HG03571 (cell line): Measurements from ENCODE around the gene SPG21.

ENCODE experiments used
- ATAC-seq: cut with Tn5 transposase; IDR thresholded peaks from one replicate; pipeline ENCODE4 v1.9.1; 2021; ENCODE audit not compliant: unreplicated experiment

SPG21 gene

DNA sequence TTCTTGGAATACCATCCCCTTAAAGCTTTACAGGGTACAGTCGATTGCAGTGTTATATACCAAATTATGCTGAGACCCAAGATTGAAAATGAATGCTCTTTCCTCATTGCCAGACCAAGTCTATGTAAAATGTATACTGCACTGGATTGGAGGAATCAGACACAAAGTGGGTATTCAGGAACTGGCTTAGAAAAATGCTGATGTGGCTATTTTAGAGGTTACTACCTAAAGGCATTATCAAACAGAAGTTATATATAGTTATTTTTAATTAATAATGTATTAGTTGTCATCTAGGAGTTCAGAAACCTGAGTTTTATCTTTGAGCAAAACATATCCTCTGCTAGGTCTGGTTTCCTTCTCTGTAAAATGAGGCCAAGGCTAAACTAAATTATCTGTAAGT lies 3.6 kb upstream of the SPG21 start:
- ATAC-seq: no peak

DNA sequence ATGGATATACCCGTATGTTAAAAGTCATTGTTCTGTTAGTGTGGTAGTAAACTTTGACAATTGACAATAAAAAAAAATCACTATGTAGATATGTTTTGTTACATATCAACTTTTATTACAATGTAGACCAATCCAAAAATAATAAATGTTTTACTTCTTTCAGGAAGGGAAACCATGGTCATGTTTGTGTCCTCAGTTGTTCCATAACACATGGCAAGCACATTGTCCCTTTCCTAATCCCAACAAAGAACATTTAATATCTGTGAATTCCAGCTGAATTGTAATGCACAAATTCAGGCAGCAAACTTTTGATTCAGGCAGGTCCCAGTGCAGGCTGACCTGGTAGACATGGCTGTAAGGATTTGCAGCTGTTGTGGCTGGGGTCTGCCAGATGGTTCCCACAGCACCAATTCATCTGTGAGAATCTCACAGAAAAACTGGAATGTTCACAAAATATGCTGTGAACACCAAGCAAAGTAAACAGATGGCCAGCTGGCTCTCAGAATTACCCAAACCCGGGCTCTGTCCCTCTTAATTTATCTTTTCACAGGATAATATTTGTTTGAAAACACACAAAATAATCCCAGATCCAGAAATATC lies 1.9 kb upstream of the SPG21 start:
- ATAC-seq: no peak

DNA sequence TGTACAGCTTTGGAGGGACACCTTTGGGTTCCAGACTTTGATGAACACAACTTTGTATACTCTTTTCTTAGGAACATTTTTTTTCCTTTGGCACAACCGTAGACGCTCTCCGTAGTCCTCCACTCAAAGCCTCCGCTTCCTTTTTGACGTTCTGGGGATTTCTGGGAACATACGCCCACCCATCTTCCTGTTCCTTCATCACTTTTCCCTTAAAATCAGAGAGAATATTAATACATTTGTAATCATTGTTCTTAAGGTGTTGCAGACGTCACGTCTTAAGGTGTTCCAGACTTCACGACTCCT lies 405 bp upstream of the SPG21 start:
- ATAC-seq: no peak

DNA sequence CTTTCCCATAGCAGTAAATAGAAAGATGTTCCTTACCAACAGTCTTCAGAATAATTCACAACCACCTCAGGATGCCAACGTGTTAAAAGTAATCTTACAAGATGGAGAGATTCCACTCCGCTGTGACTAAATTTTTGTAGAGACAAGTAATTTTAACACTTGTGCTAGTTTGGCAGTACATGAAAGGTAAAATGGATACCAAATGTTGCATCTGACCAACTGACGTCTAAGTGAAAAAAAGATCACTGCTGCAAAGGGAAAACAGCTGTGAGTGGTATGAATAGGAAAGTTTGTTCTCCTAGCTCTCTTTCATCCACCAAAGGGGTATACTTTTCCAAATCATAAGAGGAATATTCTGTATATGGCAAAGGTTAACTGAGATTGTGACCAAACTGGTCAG lies 2.6 kb downstream of the SPG21 start:
- ATAC-seq: no peak

DNA sequence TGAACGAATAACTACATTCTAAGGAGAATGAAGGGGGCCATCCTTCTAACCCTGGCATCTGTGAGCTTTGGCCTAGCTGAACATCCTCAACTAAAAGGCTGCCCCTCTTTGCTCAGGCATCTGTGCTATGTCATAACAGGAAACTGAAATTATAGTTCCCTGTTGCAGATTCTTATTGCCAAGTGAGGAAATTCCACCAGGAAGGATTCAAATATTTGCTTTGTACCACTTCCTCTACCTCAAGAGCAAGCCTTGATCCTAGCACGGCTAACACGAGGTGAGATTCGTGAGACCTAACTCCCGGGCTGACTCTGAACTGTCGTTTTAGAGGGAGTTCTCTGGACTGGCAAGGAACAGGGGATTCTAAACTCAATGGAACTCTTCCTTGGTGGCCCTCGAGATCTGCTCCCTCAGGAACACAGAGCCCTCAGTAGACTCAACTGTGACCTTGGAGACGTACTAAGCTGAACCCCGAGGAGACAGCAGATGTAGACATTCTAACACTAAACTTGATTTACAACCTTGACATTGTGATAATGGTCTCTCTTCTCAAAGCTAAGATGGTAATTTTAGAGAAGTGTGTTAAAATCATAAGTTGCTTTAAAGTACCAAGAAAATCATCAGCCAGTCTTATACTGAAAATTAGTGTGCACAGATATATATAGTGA lies 4.2 kb downstream of the SPG21 start:
- ATAC-seq: no peak

DNA sequence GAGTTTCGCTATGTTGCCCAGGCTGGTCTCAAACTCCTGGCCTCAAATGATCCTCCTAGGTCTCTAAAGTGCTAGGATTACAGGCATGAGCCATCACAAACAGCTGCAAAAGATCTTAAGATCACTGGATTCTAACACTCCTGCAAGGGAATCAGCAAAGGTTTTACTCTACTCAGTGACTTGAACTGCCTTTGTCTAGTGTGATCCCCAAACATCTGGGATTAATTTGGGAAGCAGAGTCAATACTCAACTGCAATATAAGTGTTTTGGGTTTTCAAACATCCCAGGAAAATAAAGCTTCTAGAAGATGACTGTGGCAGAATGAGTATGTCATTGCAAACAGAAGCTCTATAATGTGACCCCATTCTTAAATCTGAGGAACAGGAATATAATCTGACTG lies 7.2 kb downstream of the SPG21 start:
- ATAC-seq: no peak

DNA sequence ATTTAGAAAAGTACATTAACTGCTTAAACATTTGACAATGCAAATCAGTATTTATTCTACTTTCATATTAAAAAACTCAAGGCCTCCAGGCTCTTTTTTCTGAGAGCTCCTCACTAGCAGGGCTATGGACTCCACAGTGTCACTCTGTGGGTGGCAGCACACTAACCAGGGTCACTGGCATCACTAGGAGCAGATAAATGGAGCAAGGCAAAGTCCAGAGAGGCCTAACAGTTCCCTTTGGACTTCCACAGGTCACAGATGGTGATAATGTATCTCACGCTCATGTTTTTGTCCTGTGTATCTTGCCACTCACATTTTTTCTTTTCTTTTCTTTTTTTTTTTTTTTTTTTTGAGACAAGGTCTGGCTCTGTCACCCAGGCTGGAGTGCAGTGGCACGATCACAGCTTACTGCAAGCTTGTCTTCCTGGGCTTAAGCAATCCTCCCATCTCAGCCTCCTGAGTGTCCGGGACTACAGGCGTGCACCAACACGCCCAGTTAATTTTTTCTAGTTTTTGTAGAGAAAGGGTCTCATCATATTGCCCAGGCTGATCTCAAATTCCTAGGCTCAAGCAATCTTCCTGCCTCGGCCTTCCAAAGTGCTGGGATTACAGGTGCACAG lies 7.8 kb downstream of the SPG21 start:
- ATAC-seq: no peak

DNA sequence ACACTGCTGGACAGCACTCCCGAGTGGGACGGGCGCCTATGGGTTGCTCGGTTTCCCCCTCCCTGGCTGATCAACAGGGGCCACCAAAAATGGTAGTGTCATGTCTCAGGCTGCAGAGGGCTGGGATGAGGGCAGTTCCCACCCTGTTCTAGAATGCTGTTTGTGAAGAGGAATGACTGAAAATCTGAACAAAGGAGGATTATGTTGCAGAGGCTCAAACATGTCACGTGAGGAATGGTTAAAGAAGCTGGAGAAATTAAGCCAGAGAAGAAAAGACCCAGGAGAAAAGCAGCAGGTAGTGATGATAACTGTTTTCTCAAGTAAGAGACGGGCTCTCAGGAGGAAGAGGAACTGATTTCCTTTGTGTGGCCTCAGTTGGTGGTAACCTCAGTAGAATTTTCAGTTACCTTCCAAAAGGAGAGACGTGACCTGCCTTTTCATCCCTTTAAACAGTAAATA lies 10.4 kb downstream of the SPG21 start:
- ATAC-seq: no peak

DNA sequence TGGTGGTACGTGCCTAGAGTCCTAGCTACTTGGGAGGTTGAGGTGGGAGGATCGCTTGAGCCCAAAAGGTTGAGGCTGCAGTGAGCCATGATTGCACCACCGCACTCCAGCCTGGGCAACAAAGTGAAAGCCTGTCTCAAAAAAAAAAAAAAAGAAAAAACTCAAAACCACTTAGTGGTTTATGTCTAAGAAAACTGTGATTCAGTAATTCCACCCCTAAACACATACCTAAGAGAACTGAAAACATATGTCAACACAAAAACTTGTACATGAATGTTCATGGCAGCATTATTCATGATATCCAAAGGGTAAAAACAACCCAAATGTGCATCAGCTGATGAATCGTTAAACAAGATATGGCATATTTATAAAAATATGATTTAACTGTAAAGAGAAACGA lies 14.3 kb downstream of the SPG21 start:
- ATAC-seq: no peak

DNA sequence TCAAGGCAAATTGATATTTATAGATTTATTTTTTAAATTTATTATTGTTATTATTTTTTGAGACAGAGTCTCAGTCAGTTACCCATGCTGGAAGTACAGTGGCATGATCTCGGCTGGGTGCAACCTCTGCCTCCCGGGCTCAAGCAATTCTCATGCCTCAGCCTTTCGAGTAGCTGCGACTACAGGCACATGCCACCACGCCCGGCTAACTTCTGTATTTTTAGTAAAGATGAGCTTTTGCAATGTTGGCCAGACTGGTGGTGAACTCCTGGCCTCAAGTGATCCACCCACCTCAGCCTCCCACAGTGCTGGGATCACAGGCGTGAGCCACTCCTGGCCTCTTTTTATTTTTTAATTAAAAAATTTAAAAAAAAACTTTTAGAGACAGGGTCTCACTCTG lies 19.0 kb downstream of the SPG21 start:
- ATAC-seq: no peak

DNA sequence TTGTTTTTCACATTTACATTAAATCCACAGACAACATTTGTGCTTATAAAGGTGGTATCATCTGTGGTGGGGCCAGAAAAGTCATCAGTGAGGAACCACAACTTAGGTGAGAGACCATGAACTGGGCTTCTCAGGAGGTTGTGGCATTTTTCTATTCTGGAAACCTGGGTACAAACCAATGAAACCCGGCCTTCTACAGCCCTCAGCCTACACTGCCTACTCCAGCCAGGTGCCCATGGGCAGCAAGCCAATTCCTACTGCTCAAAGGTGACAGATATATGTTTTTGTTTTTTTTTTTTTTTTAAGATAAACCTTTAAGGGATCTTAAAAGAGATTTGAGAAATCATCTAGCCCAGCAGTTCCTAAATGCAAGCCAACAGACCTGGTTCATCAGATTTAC lies 20.3 kb downstream of the SPG21 start:
- no peak for ATAC-seq

DNA sequence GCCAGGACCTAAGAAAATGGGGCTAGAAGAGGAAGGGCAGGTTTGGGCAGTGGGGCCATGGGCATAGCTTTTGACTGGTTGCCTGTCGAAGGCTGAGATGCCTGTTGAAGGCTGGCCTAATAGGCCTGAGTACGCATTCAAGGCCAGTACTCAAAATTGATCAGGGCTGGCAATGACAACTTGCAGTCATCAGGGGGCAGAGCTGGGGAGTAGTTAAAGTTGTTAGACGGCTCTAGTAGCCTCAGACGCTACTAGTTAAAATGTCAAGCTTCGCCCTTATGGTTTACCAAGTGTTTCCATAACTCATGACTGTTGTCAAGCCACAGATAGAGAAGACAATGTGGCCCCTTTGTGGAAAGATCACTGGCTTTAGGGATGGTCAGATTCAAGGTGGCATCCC lies 28.7 kb downstream of the SPG21 start:
- no peak for ATAC-seq

DNA sequence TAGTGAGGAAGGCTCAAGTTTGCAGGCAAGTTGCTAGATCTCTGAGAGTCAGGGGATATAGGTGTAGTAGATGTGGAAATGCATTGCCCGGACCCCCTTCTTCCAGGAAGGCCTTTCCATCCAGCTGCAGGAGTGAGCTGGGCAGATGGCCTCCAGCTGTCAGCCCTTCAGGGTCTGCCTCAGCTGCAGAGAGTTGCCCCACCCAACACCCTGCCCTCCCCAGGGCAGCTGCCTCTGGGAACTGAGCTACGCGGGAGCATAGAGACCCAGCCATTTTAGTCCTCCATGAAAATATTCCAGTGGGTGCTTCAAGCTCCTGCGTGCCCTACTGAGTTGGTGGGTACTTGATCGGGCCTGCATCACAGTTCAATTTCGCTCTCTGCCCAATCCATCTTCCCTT lies 29.6 kb downstream of the SPG21 start:
- ATAC-seq: no peak

DNA sequence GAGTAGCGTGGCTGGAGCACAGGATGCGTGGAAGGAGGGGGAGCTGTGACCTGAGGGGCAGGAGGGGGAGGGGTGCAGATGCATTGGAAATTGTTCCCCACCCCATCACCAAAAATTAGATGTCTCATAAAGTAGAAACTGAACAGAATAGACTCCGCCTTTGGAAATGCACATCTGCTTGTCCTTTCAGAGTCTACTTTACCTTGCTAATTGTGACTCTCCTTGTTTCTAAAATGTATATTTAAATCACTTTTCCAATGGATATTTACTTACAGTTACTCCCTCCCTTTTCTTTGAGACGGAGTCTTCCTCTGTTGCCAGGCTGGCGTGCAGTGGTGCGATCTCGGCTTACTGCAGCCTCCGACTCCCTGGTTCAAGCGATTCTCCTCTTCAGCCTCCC lies 30.6 kb downstream of the SPG21 start:
- ATAC-seq: no peak

DNA sequence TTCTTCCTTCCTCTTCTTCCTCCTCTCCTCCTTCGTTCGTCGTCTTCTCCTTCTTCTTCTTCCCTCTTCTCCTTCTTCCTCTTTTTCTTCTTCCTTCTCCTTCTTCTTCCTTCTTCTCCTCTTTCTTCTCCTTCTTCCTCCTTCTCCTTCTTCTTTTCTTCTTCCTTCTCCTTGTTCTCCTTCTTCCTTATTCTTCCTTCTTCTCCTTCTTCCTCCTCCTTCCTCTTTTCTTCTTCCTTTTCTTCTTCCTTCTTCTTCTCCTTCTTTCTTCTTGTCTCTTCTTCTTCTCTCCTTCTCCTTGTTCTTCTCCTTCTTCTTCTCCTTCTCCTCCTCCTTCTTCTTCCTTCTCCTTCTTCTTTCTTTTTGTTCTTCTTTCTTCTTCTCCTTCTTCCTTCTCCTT lies 35.3 kb downstream of the SPG21 start:
- no peak for ATAC-seq

DNA sequence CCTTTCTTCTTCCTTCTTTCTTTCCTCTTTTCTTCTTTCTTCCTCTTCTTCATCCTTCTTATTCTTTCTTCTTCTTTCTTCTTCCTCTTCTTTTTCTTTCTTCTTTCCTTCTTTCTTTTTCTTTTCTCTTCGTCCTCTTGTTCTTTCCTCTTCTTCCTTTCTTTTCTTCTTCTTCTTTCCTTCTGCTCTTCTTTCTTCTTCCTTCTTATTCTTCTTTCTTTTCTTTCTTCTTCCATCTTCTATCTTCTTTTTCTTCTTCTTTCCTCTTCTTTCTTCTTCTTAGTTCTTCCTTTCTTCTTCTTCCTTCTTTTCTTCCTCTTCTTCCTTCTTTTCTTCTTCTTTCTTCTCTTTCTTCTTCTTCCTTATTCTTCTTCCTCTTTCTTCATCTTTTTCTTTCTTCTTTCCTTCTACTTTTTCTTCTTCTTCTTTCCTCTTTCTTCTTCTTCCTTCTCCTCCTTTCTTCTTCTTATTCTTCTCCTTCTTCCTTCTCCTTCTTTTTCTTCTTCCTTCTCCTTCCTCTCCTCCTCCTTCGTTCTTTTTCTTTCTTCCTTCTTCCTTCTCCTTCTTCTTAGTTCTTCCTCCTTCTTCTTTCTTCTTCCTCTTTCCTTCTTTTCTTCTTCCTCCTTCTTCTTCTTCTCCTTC lies 37.8 kb downstream of the SPG21 start:
- no peak for ATAC-seq

DNA sequence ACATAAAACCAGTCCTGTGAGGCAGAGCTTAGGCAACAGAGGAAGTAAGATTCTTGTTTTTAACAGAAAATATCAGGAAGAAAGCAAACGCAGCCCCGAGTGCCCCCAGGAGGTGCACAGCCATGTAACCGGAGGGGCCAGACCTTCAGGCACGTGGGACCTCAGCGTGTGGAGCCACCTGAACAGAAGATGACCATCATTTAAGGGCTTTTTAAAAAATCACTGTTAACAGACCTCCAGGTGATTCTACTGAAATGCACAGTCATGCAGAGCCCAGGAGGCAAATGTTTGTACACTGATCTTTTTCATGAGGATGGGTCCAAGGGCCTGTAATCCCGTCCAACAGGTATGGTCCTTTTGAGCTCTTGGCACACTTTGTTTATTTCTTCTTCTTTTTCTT lies 38.8 kb downstream of the SPG21 start:
- no peak for ATAC-seq

DNA sequence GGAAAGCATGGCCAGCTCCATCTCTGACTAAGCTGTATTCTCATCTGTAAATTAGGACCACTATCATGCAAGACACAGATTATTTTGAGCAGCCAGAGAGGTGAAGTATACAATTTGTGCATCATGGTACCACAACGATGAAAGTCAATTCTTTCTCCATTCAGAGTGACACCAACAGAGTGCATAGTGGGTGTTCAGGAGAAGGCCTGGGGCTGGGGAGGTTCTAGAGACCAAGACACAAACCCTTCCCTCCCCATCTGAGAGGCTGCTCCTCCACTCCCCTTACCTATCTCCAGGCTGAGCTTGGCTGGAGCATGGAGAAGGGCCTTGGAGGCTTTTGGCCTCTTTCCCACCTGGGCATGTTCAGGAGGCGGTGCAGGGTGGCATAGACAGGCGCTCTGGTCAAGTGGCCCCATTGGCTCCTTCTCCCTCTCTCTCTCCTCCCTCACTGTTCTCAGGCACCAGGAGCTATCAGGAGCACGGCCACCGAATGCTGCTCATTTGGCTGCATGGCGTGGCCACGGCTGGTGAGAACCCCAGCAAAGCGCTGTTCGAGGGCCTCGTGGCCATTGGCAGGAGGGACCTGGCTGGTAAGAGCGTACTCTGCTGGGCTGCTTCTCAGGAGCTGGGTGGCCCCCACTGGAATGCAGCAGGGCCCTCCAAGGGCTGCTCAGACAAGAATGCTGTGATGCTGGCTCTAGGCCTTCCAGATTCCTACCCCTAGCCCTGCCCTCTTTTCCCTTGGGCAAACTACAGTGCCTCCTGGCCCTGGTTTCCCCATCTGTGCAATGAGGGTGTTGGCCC lies 40.1 kb downstream of the SPG21 start:
- ATAC-seq: no peak

DNA sequence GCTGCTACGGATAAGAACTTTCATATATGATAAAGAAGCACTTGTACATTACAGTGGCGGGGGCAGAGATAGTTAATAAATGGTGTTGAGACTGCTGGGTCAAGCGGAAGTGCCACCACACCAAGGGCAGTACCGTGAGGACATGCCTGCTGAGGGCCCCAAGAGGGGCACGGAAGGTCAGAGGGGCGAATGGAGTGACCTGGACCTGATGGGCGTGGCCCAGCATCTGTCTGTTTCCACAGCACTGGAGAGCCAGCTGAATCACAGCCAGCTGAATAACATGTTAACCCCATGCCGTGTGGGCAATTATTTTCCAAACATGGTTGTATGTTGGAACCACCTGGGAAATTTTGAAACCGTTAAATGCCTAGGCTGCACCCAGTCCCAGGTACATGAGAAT lies 40.8 kb downstream of the SPG21 start:
- no peak for ATAC-seq

DNA sequence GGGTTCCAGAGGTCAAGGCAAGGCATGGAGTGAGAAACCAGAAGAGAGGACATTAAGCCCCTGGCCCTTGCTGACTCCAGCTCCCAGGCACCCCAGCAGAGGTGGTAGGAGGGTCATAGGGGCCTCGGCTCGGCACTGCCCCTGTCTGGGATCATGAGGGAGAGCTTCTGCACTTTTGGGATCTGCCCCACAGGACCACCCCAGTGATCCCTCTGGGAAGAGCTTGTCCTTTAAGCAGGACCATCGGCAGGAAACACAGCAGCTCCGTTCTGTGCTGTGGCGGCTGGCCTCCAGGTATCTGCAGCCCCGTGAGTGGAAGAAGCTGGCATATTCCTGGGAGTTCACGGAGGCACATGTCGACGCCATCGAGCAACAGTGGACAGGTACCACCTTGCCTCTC lies 42.5 kb downstream of the SPG21 start:
- ATAC-seq: no peak

DNA sequence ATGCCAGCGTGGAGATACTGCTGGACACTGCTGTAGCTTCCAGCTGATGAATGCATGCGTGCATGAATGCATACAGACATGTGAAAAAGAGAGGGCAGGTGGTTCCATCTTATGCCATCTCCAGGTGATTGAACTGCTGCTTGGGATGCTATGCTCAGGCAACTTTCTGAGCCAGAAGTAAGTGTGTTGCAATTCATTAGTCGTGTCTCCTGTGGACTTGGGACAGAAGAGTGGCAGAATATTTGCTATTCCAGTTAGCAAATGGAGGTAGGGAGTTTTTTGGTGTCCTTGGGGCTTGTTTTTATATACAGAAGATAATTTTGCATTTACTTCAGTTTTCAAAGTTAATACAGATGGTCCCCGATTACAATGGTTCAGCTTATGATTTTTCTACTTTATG lies 44.8 kb downstream of the SPG21 start:
- ATAC-seq: no peak
